GM06990 (cell line): ENCODE results near the gene PHGDH.
"Not testable (repeated sequence)": the region's sequence is repeated elsewhere in the genome, so short reads cannot be mapped to it uniquely, and the experiment has no call there.

Source experiments
- DNase-seq: peaks from one replicate; pipeline ENCODE4 v3.0.0-alpha.2; 2011; ENCODE audit not compliant: insufficient read length; ENCODE audit errors: extremely low read depth
- H3K27me3 ChIP-seq: replicated peaks from 2 replicates; pipeline ENCODE4 v1.6.0; 2011; ENCODE audit warnings: low read length; ENCODE audit not compliant: control insufficient read depth, insufficient read depth
- H3K36me3 ChIP-seq: 2 replicates; pipeline ENCODE4 v1.5.1; 2011; ENCODE audit warnings: low read length; ENCODE audit not compliant: control insufficient read depth, insufficient read depth
- H3K4me3 ChIP-seq: replicated peaks from 2 replicates; pipeline ENCODE4 v1.5.1; 2011; ENCODE audit warnings: low read depth, mild to moderate bottlenecking, control low read depth, low read length
- TF ChIP-seq, protein P1 (sequence below): IDR thresholded peaks from 2 replicates; pipeline ENCODE4 v1.5.1; 2011; ENCODE audit warnings: low read length, control low read depth, mild to moderate bottlenecking, inconsistent platforms; ENCODE audit not compliant: insufficient read depth, poor library complexity, severe bottlenecking

Gene PHGDH

DNA sequence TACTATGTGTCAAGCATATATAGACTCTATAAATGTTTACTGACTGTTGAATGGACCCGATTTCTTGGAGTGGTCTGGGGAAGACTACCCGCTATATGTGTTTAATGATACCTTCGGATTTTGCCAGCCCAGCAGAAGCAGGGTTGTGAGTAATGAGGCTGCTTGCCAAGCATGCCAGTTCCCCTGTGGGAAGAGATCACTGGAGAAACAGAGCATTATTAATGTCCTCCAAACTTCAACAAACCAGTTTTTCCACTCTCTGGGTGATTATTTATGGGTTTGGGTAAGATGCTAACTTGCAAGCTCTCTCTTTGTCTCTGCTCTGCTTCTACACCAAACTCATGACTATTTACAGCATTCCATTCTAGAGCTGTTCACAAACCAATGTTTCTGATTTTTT is 25.1 kb upstream of the PHGDH start:
- DNase-seq = no peak
- Histone ChIP-seq H3K36me3 (no peaks in the 10 kb centered on the region), H3K27me3 (no peaks in the 10 kb centered on the region; the same call in 1 of the 2 replicates), H3K4me3 (no peak overlapping the region)
- TF ChIP-seq, protein P1, sequence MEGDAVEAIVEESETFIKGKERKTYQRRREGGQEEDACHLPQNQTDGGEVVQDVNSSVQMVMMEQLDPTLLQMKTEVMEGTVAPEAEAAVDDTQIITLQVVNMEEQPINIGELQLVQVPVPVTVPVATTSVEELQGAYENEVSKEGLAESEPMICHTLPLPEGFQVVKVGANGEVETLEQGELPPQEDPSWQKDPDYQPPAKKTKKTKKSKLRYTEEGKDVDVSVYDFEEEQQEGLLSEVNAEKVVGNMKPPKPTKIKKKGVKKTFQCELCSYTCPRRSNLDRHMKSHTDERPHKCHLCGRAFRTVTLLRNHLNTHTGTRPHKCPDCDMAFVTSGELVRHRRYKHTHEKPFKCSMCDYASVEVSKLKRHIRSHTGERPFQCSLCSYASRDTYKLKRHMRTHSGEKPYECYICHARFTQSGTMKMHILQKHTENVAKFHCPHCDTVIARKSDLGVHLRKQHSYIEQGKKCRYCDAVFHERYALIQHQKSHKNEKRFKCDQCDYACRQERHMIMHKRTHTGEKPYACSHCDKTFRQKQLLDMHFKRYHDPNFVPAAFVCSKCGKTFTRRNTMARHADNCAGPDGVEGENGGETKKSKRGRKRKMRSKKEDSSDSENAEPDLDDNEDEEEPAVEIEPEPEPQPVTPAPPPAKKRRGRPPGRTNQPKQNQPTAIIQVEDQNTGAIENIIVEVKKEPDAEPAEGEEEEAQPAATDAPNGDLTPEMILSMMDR = no peak

DNA sequence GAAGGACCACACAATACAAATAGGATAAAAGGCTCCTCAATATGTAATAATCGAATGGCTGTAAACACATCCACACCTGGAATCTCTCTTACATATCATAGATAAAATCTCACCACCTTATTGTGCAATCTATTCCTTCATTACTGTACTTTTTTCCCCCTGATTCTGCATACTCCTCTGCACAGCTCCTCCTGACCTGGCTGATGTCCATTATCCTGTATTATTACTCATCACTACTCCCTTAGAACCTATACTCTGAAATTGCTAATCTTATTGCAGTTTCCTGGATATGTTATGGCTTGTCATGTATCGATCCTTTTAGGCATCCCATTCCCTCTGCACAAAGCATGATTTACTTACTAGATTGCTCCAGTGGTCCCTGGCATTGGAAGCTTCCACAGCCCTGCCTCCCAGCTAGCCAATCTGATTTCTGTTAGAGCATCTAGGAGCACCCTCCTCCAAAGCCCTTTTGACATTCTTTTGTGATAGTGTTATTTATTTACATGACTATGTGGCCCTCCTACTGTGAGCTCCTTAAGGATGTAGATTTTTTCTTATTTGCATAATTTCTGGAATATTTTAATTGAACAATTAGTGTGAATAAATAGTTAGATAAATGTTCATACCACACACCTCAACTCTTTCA is 24.2 kb upstream of the PHGDH start:
- no peak for DNase-seq
- no peaks in the 10 kb centered on the region for H3K36me3 ChIP-seq
- no peaks in the 10 kb centered on the region; the same call in 1 of the 2 replicates for H3K27me3 ChIP-seq
- TF ChIP-seq, protein P1 = no peak
- H3K4me3 ChIP-seq = no peak overlapping the region

DNA sequence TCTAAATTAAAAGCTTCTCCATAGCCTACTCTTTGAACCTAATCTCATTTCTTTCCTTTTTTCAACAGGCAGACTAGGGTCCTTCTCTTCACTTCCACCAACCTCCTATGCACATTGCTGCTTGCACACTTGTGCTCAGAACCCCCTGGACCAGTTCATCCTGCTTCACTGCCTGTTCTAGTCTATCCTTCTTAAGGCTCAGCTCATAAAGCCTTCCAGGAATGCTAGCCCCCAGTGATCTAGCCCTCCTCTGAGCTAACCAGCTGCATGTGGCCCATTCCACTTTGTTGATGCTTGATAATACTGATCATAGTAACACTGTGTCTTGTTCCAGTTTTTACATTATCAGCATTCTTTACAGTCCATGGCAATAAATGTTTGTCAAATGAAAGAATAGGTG is 22.9 kb upstream of the PHGDH start:
- Histone ChIP-seq H3K4me3 (no peak overlapping the region), H3K27me3 (no peaks in the 10 kb centered on the region; the same call in 1 of the 2 replicates), H3K36me3 (no peaks in the 10 kb centered on the region)
- TF ChIP-seq, protein P1 = no peak
- DNase-seq = no peak

DNA sequence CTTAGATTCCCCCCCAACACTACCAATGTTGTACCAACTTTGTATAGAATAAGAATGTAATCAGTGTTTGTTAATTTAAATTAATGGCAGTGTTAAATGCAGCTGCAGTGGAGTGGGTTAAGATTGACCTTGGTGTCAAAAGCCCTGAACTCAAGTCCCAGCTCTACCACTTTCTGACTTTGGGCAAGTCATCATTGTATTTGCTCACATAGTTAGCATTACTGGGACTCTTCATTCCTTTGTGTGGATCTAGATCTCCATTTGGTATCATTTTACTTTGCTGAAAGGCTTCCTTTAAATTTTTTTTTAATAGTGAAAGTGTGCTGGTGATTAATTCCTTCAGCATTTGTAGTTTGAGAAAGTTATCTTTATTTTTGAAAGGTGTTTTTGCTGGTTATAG is 22.2 kb upstream of the PHGDH start:
- Histone ChIP-seq H3K27me3 (no peaks in the 10 kb centered on the region; the same call in 1 of the 2 replicates), H3K36me3 (no peaks in the 10 kb centered on the region), H3K4me3 (no peak overlapping the region)
- TF ChIP-seq, protein P1 = no peak
- no peak for DNase-seq

DNA sequence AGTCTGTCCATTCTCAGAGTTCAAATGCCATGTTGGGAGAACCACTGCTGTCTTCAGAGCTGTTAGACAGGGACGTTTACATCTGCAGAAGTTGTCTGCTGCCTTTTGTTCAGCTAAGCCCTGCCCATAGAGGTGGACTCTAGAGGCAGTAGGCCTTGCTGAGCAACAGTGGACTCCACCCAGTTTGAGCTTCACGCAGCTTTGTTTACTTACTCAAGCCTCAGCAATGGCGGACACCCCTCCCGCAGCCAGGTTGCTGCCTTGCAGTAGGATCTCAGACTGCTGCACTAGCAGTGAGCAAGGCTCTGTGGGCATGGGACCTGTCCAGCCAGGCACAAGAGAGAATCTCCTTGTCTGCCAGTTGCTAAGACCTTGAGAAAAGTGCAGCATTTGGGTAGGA is 14.9 kb upstream of the PHGDH start:
- H3K27me3 ChIP-seq, H3K36me3 ChIP-seq, H3K4me3 ChIP-seq, DNase-seq: not testable (repeated sequence)

DNA sequence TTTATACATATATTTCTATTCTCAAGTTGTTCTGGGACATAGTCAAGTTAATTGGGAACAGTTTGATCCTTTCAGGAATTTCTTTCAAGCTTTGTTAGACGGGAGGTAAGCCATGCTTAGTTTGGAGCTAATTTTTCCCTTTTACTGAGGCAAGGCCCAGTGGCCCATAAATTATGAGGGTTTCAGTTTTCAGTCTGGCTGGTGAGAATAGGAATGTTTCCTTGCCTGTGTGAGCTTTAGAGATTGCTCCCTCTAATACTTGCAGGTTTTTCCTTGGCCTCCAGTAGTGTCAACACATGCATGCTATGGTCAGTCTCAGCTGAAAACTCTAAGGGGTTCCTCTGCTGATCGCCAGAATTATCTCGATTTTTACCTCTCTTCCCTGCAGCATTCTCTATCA is 14.1 kb upstream of the PHGDH start:
- DNase-seq = no peak
- TF ChIP-seq, protein P1 = no peak
- no peaks in the 10 kb centered on the region for H3K27me3 ChIP-seq
- no peak overlapping the region for H3K4me3 ChIP-seq
- H3K36me3 ChIP-seq = no peaks in the 10 kb centered on the region
